Measurements from ENCODE around the gene CLRN1.

GRCh38 chr3:150917951-150918350 is 54.6 kb downstream of the CLRN1 start:
- no peak for TF ChIP-seq CTCF (conservative IDR thresholded peaks at IDR 0.05; ENCODE audit: low read depth in 2 of 2)
- no peak for TF ChIP-seq JUNB (IDR thresholded peaks at IDR 0.05; ENCODE audit: unreplicated experiment)
- no peak for TF ChIP-seq EZH2 (IDR thresholded peaks at IDR 0.05; ENCODE audit: low read depth, unreplicated experiment)
- no peak for TF ChIP-seq CREB1 (CRISPR knock-in tag; IDR thresholded peaks at IDR 0.05; ENCODE audit: low read depth)
- TF ChIP-seq POLR2AphosphoS5 (IDR thresholded peaks at IDR 0.05; ENCODE audit: low read depth): no peak
- TF ChIP-seq EZH2phosphoT487 (IDR thresholded peaks at IDR 0.05; ENCODE audit: unreplicated experiment): no peak
- TF ChIP-seq REST (IDR thresholded peaks at IDR 0.05; ENCODE audit: unreplicated experiment): no peak
- no peak for TF ChIP-seq ZNF331 (CRISPR knock-in tag; IDR thresholded peaks at IDR 0.05; ENCODE audit: low read depth)
- no peak for TF ChIP-seq ZNF114 (CRISPR knock-in tag; IDR thresholded peaks at IDR 0.05)
- TF ChIP-seq NANOG (IDR thresholded peaks at IDR 0.05; ENCODE audit: borderline replicate concordance): no peak
